ENCODE data around the gene SGSM1. TPM values are rescaled to one million over a fixed set of nuclear protein-coding genes. Genes with fewer than 3 reads are reported as not detected.

SGSM1 gene
- total RNA-seq, 1 experiment from 2014 or later, result 0.29 TPM

GRCh38 chr22:24841261-24841660 lies 35.2 kb downstream of the SGSM1 start:
- Histone ChIP-seq H3K9ac (ENCODE audit: low read length) (no peak overlapping the region), H4K20me1 (ENCODE audit: low read length) (no peaks in the 10 kb centered on the region), H3K4me1 (ENCODE audit: insufficient read depth, low read length) (no peaks in the 10 kb centered on the region), H3K9me2 (replicated peaks; ENCODE audit: low read length) (no peaks in the 10 kb centered on the region), H3K27ac (ENCODE audit: low read length) (no peak overlapping the region), H3K27me3 (ENCODE audit: low read length) (no peaks in the 10 kb centered on the region), H3K4me2 (ENCODE audit: low read length) (no peak overlapping the region), H2AFZ (ENCODE audit: low read length) (no peak overlapping the region), H3K4me3 (ENCODE audit: low read length) (no peak overlapping the region), H3K36me3 (ENCODE audit: low read depth, low read length) (no peaks in the 10 kb centered on the region), H3K79me2 (ENCODE audit: low read length) (no peaks in the 10 kb centered on the region), H3F3A (ENCODE audit: low read length, unreplicated experiment) (no peaks in the 10 kb centered on the region), H3K9me3 (ENCODE audit: low read length) (no peaks in the 10 kb centered on the region)
- intact Hi-C loops (cut with micrococcal nuclease), result no loop called here
- no peak for DNase-seq
- POLR2A ChIA-PET (ENCODE audit: unreplicated experiment), result no interaction called here
- CTCF ChIA-PET, result no interaction called here
- no peak for ATAC-seq
- TF ChIP-seq CTCF (conservative IDR thresholded peaks at IDR 0.05; ENCODE audit: low read depth, low read length), result no peak
- TF ChIP-seq EZH2 (IDR thresholded peaks at IDR 0.05; ENCODE audit: low read length, unreplicated experiment), result no peak
- TF ChIP-seq EZH2phosphoT487 (IDR thresholded peaks at IDR 0.05; ENCODE audit: borderline replicate concordance, low read length), result no peak
- BruUV-seq (replicated peaks), result no TSS peak

GRCh38 chr22:24843048-24843447 lies 37.0 kb downstream of the SGSM1 start:
- H3K4me1 ChIP-seq (ENCODE audit: insufficient read depth, low read length), result no peaks in the 10 kb centered on the region
- no peak overlapping the region for H3K9ac ChIP-seq (ENCODE audit: low read length)
- ATAC-seq (no peak), DNase-seq (peak; percentile 1)
- no TSS peak for BruUV-seq (replicated peaks)
- no peaks in the 10 kb centered on the region for H3K9me2 ChIP-seq (replicated peaks; ENCODE audit: low read length)
- H3K9me3 ChIP-seq (ENCODE audit: low read length), result no peaks in the 10 kb centered on the region
- H3K4me3 ChIP-seq (ENCODE audit: low read length), result no peak overlapping the region
- no peak overlapping the region for H2AFZ ChIP-seq (ENCODE audit: low read length)
- no peaks in the 10 kb centered on the region for H3F3A ChIP-seq (ENCODE audit: low read length, unreplicated experiment)
- ChIA-PET CTCF (no interaction called here), POLR2A (ENCODE audit: unreplicated experiment) (no interaction called here)
- H3K27ac ChIP-seq (ENCODE audit: low read length), result no peak overlapping the region
- no peak overlapping the region for H3K4me2 ChIP-seq (ENCODE audit: low read length)
- no peaks in the 10 kb centered on the region for H3K36me3 ChIP-seq (ENCODE audit: low read depth, low read length)
- H4K20me1 ChIP-seq (ENCODE audit: low read length), result no peaks in the 10 kb centered on the region
- H3K79me2 ChIP-seq (ENCODE audit: low read length), result no peaks in the 10 kb centered on the region
- H3K27me3 ChIP-seq (ENCODE audit: low read length), result no peaks in the 10 kb centered on the region
- no peak for TF ChIP-seq EZH2 (IDR thresholded peaks at IDR 0.05; ENCODE audit: low read length, unreplicated experiment)
- TF ChIP-seq CTCF (conservative IDR thresholded peaks at IDR 0.05; ENCODE audit: low read depth, low read length), result no peak
- no peak for TF ChIP-seq EZH2phosphoT487 (IDR thresholded peaks at IDR 0.05; ENCODE audit: borderline replicate concordance, low read length)
- intact Hi-C loops (cut with micrococcal nuclease), result no loop called here

GRCh38 chr22:24845041-24845898 lies 39.3 kb downstream of the SGSM1 start:
- H3K79me2 ChIP-seq (ENCODE audit: low read length), result no peaks in the 10 kb centered on the region
- ChIA-PET POLR2A (ENCODE audit: unreplicated experiment) (no interaction called here), CTCF (no interaction called here)
- no peak overlapping the region for H3K4me3 ChIP-seq (ENCODE audit: low read length)
- H3K36me3 ChIP-seq (ENCODE audit: low read depth, low read length), result no peaks in the 10 kb centered on the region
- no TSS peak for BruUV-seq (replicated peaks)
- TF ChIP-seq EZH2phosphoT487 (IDR thresholded peaks at IDR 0.05; ENCODE audit: borderline replicate concordance, low read length) (no peak), EZH2 (IDR thresholded peaks at IDR 0.05; ENCODE audit: low read length, unreplicated experiment) (no peak), CTCF (conservative IDR thresholded peaks at IDR 0.05; ENCODE audit: low read depth, low read length) (no peak)
- H2AFZ ChIP-seq (ENCODE audit: low read length), result no peak overlapping the region
- H4K20me1 ChIP-seq (ENCODE audit: low read length), result no peaks in the 10 kb centered on the region
- H3K9ac ChIP-seq (ENCODE audit: low read length), result no peak overlapping the region
- H3K4me1 ChIP-seq (ENCODE audit: insufficient read depth, low read length), result no peaks in the 10 kb centered on the region
- no peaks in the 10 kb centered on the region for H3K9me2 ChIP-seq (replicated peaks; ENCODE audit: low read length)
- no peaks in the 10 kb centered on the region for H3F3A ChIP-seq (ENCODE audit: low read length, unreplicated experiment)
- peak; percentile 3 for DNase-seq
- H3K27ac ChIP-seq (ENCODE audit: low read length), result no peak overlapping the region
- ATAC-seq, result no peak
- intact Hi-C loops (cut with micrococcal nuclease), result no loop called here
- H3K9me3 ChIP-seq (ENCODE audit: low read length), result no peaks in the 10 kb centered on the region
- no peak overlapping the region for H3K4me2 ChIP-seq (ENCODE audit: low read length)
- no peaks in the 10 kb centered on the region for H3K27me3 ChIP-seq (ENCODE audit: low read length)
